ENCODE results near the gene ZNF787.
"Not testable (repeated sequence)": the region's sequence is repeated elsewhere in the genome, so short reads cannot be mapped to it uniquely, and the experiment has no call there.

DNA sequence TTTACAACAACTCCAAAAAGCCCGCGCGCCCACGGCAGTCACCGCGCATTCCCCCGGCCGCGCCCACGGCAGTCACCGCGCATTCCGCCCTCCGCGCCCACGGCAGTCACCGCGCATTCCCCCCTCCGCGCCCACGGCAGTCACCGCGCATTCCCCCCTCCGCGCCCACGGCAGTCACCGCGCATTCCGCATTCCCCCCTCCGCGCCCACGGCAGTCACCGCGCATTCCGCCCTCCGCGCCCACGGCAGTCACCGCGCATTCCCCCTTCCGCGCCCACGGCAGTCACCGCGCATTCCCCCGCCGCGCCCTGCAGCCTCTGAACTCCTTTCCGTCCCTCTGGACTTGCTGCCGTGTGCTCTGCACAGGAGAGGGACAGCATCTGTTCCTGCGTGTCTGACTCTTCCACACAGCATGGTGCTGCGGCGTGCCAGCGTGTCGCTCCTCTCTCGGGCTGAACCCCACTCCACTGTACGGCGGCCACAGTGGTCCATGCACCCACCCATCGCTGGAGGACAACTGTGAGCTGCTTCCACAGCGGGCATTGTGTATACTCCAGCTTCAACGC is 15.2 kb downstream of the ZNF787 start:
- TF ChIP-seq, protein P1, sequence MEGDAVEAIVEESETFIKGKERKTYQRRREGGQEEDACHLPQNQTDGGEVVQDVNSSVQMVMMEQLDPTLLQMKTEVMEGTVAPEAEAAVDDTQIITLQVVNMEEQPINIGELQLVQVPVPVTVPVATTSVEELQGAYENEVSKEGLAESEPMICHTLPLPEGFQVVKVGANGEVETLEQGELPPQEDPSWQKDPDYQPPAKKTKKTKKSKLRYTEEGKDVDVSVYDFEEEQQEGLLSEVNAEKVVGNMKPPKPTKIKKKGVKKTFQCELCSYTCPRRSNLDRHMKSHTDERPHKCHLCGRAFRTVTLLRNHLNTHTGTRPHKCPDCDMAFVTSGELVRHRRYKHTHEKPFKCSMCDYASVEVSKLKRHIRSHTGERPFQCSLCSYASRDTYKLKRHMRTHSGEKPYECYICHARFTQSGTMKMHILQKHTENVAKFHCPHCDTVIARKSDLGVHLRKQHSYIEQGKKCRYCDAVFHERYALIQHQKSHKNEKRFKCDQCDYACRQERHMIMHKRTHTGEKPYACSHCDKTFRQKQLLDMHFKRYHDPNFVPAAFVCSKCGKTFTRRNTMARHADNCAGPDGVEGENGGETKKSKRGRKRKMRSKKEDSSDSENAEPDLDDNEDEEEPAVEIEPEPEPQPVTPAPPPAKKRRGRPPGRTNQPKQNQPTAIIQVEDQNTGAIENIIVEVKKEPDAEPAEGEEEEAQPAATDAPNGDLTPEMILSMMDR (conservative IDR thresholded peaks at IDR 0.05; ENCODE audit: low read depth, low read length) = not testable (repeated sequence)
- TF ChIP-seq EZH2 (IDR thresholded peaks at IDR 0.05; ENCODE audit: low read length, unreplicated experiment); EZH2phosphoT487 (IDR thresholded peaks at IDR 0.05; ENCODE audit: borderline replicate concordance, low read length): not testable (repeated sequence)

Data from PC-3 (cell line).